Measurements from ENCODE around the gene DDX6. TPM values are rescaled to one million over a fixed set of nuclear protein-coding genes. Genes with fewer than 3 reads are reported as not detected.
"Not testable (repeated sequence)": the region's sequence is repeated elsewhere in the genome, so short reads cannot be mapped to it uniquely, and the experiment has no call there.

The DDX6 gene
- total RNA-seq, 4 donors from 2014 or later: 73.4 to 125 (median 98.2) TPM

- H3K27ac ChIP-seq; ATAC-seq; in situ Hi-C loops (cut with MboI; ENCODE audit: low sequenced_read_pairs in 4 of 4): not testable (repeated sequence)
Observed at GRCh38 chr11:118717733-118718132, 73.2 kb downstream of the DDX6 start.

GRCh38 chr11:118717221-118717620, 73.7 kb downstream of the DDX6 start:
- intact Hi-C loops (cut with DNase I; ENCODE audit: low total_unique reads); in situ Hi-C loops (cut with MboI; ENCODE audit: low sequenced_read_pairs in 4 of 4); H3K9me3 ChIP-seq; H3K27ac ChIP-seq; H3K27me3 ChIP-seq; H3K4me1 ChIP-seq; H3K36me3 ChIP-seq; ATAC-seq; H3K4me3 ChIP-seq; DNase-seq: not testable (repeated sequence)

More at GRCh38 chr11:118717733-118718132, 73.2 kb downstream of the DDX6 start:
- H3K36me3 ChIP-seq; DNase-seq; H3K4me1 ChIP-seq; H3K4me3 ChIP-seq; intact Hi-C loops (cut with DNase I; ENCODE audit: low total_unique reads); H3K27me3 ChIP-seq; H3K9me3 ChIP-seq: not testable (repeated sequence)

GRCh38 chr11:118715837-118716260, 75.1 kb downstream of the DDX6 start:
- DNase-seq (no peak), ATAC-seq (no peak)
- in situ Hi-C loops (cut with MboI; ENCODE audit: low sequenced_read_pairs in 4 of 4): no loop called here
- H3K27ac ChIP-seq: no peak overlapping the region
- no peaks in the 10 kb centered on the region for H3K9me3 ChIP-seq
- no peaks in the 10 kb centered on the region for H3K4me1 ChIP-seq
- intact Hi-C loops (cut with DNase I; ENCODE audit: low total_unique reads): no loop called here
- no peaks in the 10 kb centered on the region for H3K27me3 ChIP-seq
- H3K36me3 ChIP-seq: no peaks in the 10 kb centered on the region
- no peak overlapping the region for H3K4me3 ChIP-seq
- no peak for TF ChIP-seq POLR2A (IDR thresholded peaks at IDR 0.05)

- no peaks in the 10 kb centered on the region for H3K9me3 ChIP-seq
- in situ Hi-C loops (cut with MboI; ENCODE audit: low sequenced_read_pairs in 4 of 4) (no loop called here), intact Hi-C loops (cut with DNase I; ENCODE audit: low total_unique reads) (no loop called here)
- ATAC-seq (no peak), DNase-seq (no peak)
- no peak overlapping the region for H3K27ac ChIP-seq
- no peak overlapping the region for H3K4me3 ChIP-seq
- no peak for TF ChIP-seq CTCF (IDR thresholded peaks at IDR 0.05 in 4 of 5, conservative IDR thresholded peaks at IDR 0.05 in 1 of 5)
- TF ChIP-seq POLR2A (IDR thresholded peaks at IDR 0.05): no peak
- H3K27me3 ChIP-seq: no peaks in the 10 kb centered on the region
- no peaks in the 10 kb centered on the region for H3K4me1 ChIP-seq
- H3K36me3 ChIP-seq: no peaks in the 10 kb centered on the region
Observed at GRCh38 chr11:118715245-118715831, 75.6 kb downstream of the DDX6 start.

- in situ Hi-C loops (cut with MboI; ENCODE audit: low sequenced_read_pairs in 4 of 4) (no loop called here), intact Hi-C loops (cut with DNase I; ENCODE audit: low total_unique reads) (no loop called here)
- no peak overlapping the region for H3K27ac ChIP-seq
- H3K4me3 ChIP-seq: no peak overlapping the region
- no peak for ATAC-seq
- no peaks in the 10 kb centered on the region for H3K27me3 ChIP-seq
- TF ChIP-seq CTCF (IDR thresholded peaks at IDR 0.05 in 4 of 5, conservative IDR thresholded peaks at IDR 0.05 in 1 of 5) (no peak), POLR2A (IDR thresholded peaks at IDR 0.05) (no peak)
- H3K4me1 ChIP-seq: no peaks in the 10 kb centered on the region
- no peak for DNase-seq
- H3K36me3 ChIP-seq: no peaks in the 10 kb centered on the region
- no peaks in the 10 kb centered on the region for H3K9me3 ChIP-seq
Observed at GRCh38 chr11:118714816-118715215, 76.1 kb downstream of the DDX6 start.

- H3K27me3 ChIP-seq; H3K4me1 ChIP-seq; ATAC-seq; H3K36me3 ChIP-seq; H3K9me3 ChIP-seq; in situ Hi-C loops (cut with MboI; ENCODE audit: low sequenced_read_pairs in 4 of 4); H3K27ac ChIP-seq; H3K4me3 ChIP-seq; DNase-seq; intact Hi-C loops (cut with DNase I; ENCODE audit: low total_unique reads): not testable (repeated sequence)
Observed at GRCh38 chr11:118714416-118714815, 76.5 kb downstream of the DDX6 start.

- in situ Hi-C loops (cut with MboI; ENCODE audit: low sequenced_read_pairs in 4 of 4): no loop called here
- ATAC-seq: no peak
Observed at GRCh38 chr11:118708296-118708695, 82.7 kb downstream of the DDX6 start.

More at GRCh38 chr11:118708296-118708695, 82.7 kb downstream of the DDX6 start:
- Histone ChIP-seq H3K36me3 (no peaks in the 10 kb centered on the region), H3K27me3 (no peaks in the 10 kb centered on the region), H3K4me1 (no peaks in the 10 kb centered on the region), H3K27ac (no peak overlapping the region), H3K4me3 (no peak overlapping the region), H3K9me3 (no peaks in the 10 kb centered on the region)
- intact Hi-C loops (cut with DNase I; ENCODE audit: low total_unique reads): no loop called here
- TF ChIP-seq CTCF (IDR thresholded peaks at IDR 0.05 in 4 of 5, conservative IDR thresholded peaks at IDR 0.05 in 1 of 5): no peak
- TF ChIP-seq POLR2A (IDR thresholded peaks at IDR 0.05): no peak
- no peak for DNase-seq

Measured in gastrocnemius medialis (tissue), 4 donors.